GM21723 (cell line): ENCODE measurements around the gene PLEKHG1.

ENCODE experiments used
- ATAC-seq: cut with Tn5 transposase; IDR thresholded peaks from one replicate; pipeline ENCODE4 v1.9.1; 2021; ENCODE audit warnings: mild to moderate bottlenecking, moderate library complexity; ENCODE audit not compliant: unreplicated experiment

The PLEKHG1 gene

DNA sequence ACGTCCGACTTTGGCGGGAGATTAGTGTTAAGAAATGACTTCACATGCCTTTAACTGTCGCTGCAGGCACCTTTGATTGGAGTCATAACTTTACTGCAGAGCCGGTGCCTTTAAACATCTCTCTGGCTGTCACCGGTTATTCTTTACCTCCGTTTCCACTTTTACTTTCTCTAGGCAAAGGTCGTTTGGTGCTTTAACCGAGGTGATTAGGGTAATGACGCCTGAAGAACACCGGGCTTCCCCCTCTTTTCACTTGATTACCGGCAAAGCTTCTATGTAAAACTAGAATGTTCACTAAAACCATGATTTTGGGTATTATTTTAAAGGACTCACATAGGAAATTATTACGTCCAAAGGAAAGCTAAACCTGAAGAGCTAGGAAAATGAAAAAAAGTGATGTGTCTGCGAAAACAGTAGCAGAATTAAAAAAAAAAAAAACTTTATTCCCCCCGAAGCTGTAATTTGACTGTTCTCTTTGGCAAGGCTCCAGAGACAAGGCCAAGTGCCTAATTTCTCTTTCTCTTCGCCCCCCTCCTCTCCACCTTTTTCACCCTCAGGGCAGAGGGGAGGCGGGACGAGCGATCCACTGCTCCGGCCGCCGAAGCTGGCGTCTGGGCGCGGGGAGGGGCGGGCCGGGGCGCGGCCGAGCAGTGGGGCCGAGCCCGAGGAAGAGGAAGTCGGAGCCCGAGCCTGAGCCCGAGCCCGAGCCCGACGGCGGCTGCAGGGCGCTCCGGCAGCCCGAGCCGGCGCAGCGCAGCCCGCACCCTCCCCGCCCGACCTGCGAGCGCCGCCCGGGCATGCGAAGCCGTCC is at the start of gene PLEKHG1:
Gene PLEKHG1, plus strand, starts transcription at position 687 of the 811 bp plus-strand sequence. CDS start 133,797 bp downstream, outside the sequence.
- peak; percentile 82 for ATAC-seq

DNA sequence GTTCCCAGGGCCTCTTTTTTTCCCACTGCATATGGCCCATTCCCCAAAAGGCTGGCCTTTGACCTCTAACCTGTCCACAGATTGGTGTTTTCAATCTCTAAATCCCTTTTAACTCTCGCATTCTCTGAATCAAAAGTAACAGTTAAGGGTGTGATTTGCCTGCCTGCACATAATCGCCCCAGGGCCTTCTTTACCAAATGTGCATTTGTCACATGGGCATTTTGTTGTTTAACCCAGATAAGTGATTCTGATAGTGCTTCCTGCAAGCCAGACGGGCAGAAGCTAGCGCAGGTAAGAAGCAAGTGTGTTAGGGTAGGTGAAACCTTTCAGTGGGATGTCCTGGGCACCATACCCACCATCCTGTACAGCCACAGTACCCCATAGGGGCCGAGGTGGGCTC is 49.4 kb upstream of the PLEKHG1 start:
- ATAC-seq, result no peak

DNA sequence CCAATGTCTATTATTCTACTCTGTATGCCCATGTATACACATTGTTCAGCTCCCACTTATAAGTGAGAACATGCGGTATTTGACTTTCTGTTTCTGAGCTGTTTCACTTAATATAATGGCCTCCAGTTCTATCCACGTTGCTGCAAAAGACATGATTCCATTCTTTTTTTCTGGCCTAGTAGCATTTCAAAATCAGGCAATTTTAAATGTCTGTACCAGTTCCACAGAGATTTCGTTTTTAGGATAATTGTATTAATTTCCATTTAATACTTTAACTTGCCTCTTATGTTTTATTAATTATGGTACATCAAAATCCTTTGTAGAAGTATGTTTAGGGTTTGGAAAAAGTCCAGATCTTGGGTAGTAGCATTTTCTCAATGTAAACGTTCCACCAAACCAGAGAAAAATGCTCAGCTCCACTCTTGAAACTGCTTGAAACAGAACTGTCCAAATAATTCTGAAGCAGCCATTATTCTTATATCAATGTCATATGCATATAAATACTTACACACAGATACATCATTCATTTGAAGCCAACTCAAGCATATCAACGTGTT is 42.6 kb upstream of the PLEKHG1 start:
- ATAC-seq, result no peak

DNA sequence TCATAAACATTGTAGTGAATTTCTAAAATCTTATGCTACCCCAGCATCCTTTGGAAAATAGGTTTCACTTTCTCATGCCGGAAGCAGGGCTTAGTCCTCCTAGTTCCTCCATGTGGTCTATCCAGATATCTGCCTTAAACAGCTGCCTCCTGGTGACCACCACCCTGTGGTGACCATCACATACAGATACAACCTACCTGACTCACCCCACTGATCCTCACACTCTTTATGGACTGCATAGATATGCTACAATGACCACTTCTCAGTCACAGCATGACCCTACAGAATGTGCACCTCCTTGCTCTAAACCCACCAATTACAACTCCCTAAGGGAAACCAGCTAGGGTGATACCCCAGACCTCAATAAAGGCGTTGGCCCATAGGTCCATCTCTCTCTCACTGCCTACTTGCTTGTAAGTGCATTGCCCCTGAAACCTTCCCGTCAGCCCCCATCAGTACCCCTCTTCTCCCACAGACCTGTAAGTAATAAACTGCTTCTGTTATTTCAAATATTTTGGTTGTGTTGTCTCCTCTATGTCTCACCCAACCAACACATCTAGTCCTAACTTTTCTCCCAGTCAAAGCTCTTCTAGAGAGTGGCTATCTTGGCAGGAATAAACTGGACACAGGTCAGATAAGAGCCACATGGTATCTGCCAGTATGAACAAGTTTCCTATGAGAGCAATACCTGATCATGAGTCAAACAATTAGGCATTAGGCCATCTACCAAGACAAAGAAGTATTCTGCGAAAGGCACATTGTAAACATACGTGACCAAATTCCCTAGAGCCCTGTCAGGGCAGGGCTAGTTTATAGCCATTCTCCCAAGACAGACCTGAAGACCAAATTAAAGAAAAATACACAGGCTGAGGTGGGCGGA is 39.4 kb upstream of the PLEKHG1 start:
- no peak for ATAC-seq

DNA sequence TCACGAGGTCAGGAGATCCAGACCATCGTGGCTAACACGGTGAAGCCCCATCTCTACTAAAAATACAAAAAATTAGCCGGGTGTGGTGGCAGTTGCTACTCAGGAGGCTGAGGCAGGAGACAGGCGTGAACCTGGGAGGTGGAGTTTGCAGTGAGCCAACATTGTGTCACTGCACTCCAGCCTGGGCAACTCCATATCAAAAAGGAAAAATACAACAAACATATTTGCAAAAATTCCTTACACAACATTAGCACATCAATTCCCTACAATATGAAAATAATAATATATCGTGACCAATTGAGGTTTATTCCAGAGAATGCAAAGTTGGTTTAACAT is 38.8 kb upstream of the PLEKHG1 start:
- ATAC-seq, result no peak

DNA sequence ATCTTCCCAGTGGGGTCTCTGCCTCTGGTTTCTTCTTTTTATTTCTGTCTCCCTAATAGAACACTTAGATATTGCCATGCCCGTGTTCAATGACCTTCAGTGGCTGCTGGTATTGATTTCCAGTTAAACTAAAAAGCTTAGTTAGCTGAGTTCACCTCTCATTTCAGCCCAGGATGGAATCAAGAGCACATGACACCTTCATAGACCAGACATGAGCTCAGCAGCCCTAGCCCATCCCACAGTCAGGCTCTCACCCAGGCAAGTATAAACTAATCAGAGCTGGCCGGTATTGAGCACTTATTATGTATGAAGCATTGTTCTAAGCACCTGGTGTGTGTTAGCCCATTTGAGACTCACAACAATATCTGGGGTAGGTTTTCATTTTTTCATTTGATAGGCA is 33.7 kb upstream of the PLEKHG1 start:
- ATAC-seq, result no peak

DNA sequence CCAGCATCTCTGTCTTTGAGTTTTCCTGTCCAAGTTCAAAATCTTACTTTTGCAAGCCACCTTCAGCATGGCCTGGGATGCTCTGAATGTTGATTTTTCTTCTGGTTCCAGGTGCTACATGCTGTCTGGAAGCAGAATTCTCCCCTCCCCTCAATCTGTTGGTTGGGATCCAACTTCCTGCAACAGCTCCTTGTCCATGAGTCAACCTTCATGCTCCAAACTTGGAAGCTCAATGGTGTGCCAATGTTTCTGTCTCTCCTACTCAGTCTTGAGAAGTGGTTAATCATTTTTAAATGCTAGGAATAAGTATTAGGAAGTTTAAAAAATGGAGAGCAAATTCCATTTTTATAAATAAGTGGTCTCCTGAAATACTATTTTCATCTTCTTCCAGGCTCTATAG is 33.2 kb upstream of the PLEKHG1 start:
- no peak for ATAC-seq

DNA sequence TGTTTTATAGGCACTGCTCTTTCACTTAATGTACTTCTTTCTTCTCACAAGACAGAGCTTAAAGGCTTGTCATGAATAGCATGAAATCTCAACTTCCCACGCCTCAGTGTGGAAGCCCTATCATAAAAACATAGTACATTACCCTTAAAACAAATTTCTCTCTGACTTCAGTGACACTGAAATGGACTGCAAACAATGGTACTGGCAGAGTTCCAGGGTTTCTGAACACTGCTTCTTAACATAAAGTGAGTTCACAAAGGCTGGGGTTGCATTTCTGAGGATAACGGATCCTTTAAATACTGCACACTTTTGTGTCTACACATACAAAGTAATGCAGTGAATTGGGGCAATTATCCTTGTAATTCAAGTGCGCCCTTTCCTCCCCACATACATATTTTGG is 32.3 kb upstream of the PLEKHG1 start:
- no peak for ATAC-seq

DNA sequence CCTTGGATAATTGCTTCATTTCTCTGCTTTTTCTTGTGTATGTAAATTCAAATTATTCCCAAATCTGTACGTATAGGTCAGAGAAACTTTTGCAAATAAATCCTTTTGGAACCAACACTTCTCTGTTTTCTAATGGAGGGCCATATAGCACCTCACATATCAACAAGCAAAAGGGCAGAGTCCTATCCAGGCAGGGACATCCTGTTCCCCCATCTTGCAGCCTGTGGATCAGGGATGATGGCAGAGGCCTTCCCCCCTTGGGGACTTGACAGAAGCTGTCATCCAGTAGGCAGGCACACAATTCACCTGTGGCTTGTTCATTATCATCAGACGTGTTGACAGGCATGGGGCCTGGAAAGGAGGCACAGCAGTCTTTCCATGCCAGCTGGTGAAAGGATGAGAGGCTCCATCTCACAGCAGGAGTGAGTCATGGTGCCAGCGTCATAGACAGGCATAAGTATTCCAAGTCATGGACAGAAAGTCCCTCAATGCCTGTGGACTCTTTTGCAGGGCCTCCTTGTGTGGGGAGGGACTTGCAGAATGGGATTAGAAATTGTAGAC is 31.8 kb upstream of the PLEKHG1 start:
- ATAC-seq, result no peak

DNA sequence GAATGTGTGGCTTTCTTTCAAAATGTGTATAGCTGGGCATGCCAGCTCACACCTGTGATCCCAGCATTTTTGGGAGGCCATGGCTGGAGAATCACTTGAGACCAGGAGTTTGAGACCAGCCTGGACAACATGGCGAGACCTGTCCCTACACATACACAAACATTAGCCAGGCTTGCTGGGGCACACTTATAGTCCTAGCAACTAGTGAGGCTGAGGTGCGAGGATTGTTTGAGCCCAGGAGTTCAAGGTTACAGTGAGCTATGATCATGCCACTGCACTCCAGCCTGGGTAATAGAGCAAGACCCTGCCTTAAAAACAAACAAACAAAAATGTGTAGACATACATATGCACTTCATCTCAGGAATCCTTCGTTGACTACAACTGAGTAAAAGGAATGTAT is 31.1 kb upstream of the PLEKHG1 start:
- no peak for ATAC-seq

DNA sequence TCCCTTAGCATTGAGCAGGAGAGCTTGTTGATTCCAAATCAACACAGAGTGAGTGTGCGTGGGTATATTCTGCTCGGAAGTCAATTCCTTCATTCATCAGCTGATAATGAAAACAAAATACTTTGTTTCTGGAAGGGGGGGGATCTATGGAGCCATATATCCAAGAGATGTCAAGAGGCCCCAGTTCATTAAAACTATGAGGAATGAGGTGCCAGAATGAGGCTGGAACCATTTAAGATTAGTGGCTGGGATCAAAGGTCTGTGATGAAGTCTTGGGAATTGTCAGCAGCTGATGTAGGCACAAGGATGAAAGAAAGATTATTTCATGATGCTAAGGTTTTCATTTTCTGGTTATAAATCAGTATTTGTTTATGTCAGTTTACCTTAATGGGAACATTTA is 30.5 kb upstream of the PLEKHG1 start:
- no peak for ATAC-seq

DNA sequence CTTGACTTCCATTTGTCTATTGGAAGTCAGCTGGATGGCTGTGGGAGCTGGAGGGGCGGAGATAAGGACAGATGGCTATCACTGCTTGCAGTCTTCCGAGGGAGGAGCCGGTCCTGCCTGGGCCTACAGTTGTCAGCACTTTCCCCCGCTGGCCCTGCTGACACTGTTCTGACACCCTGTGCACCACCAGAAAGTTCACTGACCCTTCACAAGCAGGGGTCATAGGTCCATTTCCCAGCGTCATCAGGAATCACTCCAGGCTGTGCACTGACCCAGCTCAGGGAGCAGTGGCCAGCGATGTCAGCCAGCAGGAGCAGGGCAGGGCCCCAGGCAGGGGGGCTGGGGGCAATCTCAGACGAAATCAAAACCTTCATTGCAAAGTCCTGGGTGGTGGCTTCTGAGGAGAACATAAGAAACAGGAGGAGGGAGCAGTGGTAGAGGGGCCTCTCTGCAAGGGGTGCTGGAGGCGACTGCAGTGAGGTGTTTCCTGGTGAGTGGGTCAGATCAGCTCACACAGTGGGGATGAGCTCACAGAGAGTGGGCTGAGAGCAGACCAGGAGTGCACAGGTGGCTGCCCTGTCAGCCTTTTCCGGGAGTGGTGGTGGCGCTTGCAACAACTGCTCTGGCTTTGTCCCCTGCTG is 26.5 kb upstream of the PLEKHG1 start:
- ATAC-seq, result no peak

DNA sequence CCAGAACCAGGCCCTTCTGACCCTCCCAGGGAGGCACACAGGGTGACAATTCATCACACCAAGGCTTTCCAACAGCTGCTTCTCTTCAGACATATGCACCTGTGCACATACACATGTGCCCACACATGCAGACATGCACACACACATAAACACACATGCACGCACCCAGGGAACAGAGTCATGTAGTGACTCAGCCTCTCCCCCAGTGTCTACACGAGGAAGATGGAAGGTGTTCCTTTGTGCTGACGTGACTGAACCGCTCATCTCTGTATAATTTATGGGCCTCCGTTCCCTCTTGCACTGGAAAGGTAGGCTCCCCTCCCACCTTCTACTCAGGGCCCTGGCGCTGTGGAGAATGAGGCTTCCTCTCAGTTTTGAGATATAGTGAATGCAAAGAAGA is 23.8 kb upstream of the PLEKHG1 start:
- no peak for ATAC-seq

DNA sequence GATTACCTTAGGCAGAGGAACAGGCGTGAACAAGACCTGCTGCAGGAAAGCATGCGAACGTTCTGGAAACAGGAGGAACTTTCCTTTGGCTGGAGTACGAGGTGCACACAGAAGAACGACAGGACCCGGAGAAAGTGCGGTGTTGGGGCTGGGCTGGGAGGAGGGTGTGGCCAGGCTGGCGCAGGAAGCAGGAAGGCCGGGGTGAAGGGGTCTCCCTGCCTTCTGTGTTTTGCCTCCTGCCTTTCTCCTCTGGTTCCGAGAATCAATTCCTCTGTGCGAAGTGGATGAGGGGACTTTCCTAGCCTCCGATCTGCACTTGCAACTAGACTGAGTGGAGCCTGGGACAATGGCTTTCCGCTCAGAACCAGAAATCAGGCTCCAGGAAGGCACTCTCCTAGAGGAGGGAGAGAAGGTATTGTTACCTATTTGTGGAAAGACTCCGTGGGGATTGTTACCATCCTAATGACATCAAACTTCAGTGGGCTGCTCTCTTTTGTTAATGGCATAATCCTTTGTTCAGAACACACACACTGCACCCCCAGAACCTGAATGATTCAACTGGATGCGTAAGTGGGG is 22.9 kb upstream of the PLEKHG1 start:
- ATAC-seq, result no peak

DNA sequence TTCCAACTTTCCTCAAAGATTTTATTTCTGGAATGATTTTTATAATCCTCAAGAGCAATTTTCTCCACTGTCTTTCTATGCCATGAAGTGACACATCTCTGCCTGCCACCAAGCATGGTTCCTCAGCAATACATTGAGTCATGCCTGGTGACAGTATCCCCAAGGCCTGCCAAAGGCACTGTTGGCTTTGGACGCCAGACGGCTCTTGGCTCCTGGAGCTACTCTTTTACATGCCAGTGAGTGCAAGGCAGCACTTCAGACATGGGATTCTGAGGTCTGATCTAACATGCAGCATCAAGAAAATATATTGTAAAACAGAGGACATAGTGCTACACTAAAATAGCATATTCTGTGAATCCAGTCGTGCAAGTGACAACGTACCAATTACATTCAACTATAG is 20.1 kb upstream of the PLEKHG1 start:
- no peak for ATAC-seq

DNA sequence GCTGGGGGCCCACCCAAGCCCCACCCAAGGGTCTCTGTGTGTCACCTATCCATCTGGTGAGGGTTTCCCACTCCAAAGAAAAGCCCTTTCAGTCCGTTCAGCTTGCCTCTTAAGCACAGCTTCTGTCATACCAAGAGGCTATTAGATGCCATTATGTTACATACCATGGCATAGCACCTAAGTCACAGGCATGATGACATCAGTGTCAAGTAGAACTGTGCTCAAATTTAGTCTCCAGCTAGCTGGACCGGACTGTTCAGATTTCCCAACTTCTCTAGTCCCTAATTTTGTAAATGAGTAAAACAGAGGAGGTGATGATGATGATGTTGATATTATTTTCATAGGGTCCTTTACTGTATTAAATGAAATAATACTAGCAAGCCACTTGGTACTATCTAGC is 19.2 kb upstream of the PLEKHG1 start:
- ATAC-seq, result no peak

DNA sequence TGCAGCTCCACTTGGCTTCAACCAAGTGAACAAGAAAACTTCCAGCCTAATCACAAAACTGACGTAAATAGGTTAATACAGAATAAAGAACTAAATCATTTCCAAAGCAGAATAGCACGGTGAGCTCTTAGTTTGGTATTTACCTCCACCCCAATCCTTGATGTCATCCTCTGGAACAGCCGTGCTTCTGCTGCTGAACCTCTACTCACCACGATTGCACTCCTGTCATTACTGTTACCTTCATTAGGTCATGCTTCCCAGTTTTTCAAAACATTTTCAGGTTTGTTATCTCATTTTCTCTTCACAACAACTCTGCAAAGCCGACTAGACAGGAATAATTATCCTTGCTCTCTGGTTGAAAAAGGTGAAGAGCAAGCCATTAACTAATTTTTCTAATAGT is 15.6 kb upstream of the PLEKHG1 start:
- ATAC-seq, result no peak

DNA sequence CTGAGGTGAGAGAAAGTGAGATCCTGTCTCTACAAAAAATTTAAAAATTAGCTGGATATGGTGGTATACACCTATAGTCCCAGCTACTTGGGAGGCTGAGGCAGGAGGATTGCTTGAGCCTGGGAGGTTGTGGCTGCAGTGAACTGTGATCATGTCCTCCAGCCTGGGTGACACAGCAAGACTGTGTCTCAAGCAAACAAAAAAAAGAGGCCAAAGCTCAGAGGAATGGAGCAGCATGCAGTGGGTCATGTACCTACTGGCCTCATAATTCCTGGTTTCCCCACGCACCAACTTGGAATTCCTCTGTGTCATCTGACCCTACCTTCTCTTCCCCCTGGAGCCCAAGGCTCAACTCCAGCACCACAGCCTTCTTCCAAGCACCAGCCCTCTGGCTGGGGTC is 15.1 kb upstream of the PLEKHG1 start:
- ATAC-seq, result no peak

DNA sequence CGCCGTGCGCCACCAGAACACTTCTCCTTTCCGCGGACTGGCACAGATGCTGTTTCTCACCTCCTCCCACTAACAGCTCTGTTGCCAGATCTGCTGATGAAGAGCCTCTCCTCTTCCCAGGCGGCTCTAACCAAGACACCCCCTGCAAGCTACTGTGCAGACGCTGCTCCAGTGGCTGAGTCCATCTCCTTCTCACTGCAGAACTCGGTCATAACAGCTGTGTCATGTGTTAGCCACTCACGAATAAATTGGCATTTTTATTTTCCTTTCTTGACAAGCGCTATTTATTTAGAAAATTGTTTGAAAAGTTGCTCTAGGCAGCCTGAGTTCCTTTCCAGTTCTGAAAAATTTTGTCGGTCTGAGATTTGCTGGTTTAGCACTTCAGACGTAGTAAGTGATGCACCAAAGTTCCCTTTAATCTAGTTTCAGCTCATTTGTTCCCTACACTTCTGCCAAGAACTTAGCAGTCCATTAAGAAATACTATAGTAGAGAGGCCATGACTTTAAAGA is 12.8 kb upstream of the PLEKHG1 start:
- ATAC-seq, result no peak

DNA sequence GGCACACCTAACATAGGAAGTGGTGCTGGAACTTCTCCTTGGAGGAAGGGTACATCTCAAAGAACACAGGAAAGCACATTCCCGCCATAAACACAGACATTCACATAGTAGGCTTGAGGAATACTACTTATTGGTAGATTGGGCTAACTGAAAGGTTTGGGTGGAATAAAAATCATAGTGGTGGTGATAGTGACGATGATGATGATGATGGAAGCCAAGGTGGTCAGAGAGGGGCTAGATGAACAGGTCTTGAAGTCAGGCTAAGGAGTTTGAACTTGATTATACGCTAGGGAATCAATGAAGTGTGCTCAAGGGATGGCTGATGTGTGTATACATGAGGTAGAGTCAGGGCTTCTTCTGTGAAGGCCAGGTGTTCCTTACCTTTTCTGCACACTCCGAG is 12.0 kb upstream of the PLEKHG1 start:
- ATAC-seq, result no peak
